Transverse colon (tissue), 4 donors: ENCODE data around the gene RAE1.
"Not testable (repeated sequence)": the region's sequence is repeated elsewhere in the genome, so short reads cannot be mapped to it uniquely, and the experiment has no call there.

ENCODE experiments used
- CTCF ChIP-seq, 5 experiments: fragments of 200-600 bp in 3 of 5; fragments of 450-650 bp in 2 of 5; sonication (generic) in 3 of 5; IDR thresholded peaks; 1 replicate in 2 of 5; 2 replicates in 3 of 5; pipeline ENCODE4 v1.5.1; 2016 to 2017; ENCODE audit warnings: antibody characterized with exemption in 5 of 5, inconsistent platforms in 3 of 5, mild to moderate bottlenecking in 2 of 5, moderate library complexity in 1 of 5
- POLR2A ChIP-seq: fragments of 450-650 bp; IDR thresholded peaks from one replicate; pipeline ENCODE4 v1.6.1; 2016; ENCODE audit warnings: antibody characterized with exemption, mild to moderate bottlenecking, moderate library complexity
- POLR2AphosphoS5 ChIP-seq, 3 donors: sonication (generic); formaldehyde crosslinking; IDR thresholded peaks; one replicate each; pipeline ENCODE4 v1.6.1; 2016; ENCODE audit warnings: antibody characterized with exemption in 3 of 3

GRCh38 chr20:57419479-57419878 is 68.4 kb downstream of the RAE1 start:
- not testable (repeated sequence) for TF ChIP-seq CTCF (IDR thresholded peaks at IDR 0.05); POLR2AphosphoS5 (IDR thresholded peaks at IDR 0.05); POLR2A
